HG03108 (cell line): ENCODE measurements around the gene STIM2.
"Not testable (repeated sequence)": the region's sequence is repeated elsewhere in the genome, so short reads cannot be mapped to it uniquely, and the experiment has no call there.

ENCODE experiments used
- ATAC-seq: cut with Tn5 transposase; IDR thresholded peaks from one replicate; pipeline ENCODE4 v1.9.1; 2021; ENCODE audit warnings: moderate library complexity; ENCODE audit not compliant: unreplicated experiment

The STIM2 gene

DNA sequence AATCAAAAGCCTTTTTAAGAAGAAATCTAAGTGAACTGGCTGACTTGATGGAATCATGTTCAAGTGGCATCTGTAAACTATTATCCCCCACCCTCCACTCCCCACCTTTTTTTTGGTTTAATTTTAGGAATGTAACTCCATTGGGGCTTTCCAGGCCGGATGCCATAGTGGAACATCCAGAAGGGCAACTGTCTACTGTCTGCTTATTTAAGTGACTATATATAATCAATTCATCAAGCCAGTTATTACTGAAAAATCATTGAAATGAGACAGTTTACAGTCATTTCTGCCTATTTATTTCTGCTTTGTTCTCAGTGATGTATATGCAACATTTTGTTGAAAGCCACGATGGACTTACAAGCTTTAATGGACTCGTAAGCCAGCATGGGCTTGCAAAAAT, 162.3 kb downstream of the STIM2 start:
- ATAC-seq = no peak

DNA sequence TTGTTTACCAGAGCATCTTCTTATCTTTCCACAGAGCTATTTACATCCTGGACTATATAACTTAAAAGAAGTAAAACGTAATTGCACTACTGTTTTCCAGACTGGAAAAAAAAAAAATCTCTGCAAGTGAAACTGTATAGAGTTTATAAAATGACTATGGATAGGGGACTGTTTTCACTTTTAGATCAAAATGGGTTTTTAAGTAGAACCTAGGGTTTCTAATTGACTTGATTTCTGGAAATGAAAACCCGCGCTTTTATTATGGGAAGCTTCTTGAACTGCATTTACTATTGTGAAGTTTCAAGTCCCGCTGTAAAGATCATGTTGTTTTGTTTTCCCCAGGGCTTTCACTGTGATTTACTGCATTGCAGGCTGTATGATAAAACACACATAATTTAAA, 162.7 kb downstream of the STIM2 start:
- ATAC-seq = no peak

DNA sequence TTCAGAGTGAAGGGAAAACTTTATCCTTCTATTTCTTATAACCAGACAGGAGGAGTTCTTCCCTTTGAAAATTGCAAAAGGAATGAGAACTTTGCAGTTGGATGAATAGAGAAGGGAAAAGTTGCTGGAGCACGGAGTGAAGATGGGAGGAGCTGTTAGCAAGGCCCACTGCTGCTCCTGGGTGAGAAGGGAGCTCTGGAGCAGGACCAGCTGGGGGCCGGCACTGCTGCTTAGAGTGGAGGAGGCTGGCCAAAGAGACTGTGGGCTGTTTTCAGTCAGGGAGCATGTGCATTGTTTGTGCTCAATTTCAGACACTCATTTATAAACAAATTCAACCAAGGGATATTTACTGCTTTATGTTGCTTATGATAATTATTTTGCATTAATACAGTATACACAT, 164.2 kb downstream of the STIM2 start:
- no peak for ATAC-seq

DNA sequence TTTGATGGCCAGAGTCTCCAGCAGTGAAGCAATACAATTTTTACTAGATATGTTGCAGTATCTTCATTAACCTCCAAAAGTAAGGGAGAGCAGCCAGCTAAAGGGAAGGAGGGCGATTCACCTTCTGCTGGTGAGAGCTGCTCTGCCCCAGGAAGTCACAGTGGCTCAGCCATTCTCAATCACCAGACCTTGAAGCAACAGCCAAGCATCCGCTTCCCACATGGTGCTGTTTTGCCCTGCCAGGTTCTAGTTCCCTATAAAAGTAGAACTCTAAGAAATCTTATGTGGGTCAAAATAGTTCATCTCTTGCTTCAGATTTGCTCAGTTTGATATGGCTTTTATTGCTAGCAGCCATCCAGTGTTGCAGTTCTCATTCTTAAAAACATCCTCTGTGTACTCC, 166.8 kb downstream of the STIM2 start:
- no peak for ATAC-seq

DNA sequence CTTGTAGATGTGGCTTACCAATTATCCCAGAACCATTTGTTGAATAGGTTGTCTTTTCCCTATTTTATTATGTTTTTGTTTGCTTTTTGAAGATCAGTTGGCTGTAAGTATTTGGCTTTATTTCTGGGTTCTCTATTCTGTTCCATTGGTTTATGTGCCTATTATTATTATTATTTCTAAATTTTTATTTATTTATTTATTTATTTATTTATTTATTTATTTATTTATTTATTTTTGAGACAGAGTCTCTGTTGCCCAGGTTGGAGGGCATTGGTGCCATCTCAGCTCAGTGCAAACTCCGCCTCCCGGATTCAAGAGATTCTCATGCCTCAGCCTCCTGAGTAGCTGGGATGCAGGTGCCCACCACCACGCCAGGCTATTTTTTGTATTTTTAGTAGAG, 174.5 kb downstream of the STIM2 start:
- ATAC-seq = not testable (repeated sequence)

DNA sequence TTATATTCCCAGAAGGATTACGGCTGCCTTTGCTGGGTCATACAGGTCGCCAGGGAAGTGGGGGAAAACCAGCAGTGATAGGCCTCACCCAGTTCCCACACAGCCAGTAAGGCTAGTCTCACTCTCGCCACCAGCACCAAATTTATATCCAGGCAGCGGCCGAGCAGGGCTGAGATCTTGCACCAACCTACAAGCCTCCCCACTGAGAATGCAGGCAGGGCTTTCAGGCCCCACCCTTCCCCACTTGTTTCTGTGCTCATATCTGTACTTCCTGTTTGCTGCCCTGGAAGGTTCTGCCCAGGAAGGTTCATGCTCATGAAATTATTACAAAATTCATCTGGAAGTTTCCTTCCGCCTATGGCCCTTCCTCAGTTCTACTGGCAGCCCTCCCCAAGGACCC, 179.7 kb downstream of the STIM2 start:
- ATAC-seq = no peak

DNA sequence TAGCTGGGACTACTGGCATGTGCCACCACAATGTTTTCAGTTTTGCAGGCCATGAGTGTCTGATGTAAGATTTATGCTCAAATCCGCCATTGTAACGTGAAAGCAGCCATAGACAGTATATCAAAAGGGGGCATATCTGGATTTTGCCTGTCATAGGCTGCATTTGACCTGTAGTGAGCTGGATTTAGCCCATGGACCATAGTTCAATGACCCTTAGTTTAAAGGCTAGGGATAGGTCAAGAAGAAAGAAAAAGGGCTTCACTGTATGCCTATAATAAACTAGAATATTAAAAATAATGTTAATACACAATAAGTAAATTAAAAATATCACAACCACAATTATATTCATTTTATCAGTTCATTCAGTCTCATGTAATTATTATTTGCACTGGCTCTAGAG, 181.8 kb downstream of the STIM2 start:
- ATAC-seq = no peak

DNA sequence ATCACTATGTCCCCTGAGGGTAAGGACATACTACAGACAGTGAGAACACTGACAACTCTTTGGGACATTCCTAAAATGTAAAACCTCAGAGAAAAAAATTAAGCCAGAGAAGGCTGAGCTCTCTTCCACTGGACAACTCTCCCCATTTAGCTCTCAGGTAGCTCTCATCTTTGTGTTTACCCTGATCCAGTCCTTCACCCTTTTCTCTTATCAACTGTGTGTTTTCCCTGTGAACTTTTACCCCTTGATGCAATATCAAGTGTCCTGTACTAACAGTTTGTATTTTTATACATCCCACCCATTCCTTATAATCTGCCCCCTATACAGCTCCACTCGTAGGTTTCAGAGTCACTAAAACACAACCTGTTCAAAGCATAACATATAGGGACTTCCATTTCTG, 182.6 kb downstream of the STIM2 start:
- no peak for ATAC-seq

DNA sequence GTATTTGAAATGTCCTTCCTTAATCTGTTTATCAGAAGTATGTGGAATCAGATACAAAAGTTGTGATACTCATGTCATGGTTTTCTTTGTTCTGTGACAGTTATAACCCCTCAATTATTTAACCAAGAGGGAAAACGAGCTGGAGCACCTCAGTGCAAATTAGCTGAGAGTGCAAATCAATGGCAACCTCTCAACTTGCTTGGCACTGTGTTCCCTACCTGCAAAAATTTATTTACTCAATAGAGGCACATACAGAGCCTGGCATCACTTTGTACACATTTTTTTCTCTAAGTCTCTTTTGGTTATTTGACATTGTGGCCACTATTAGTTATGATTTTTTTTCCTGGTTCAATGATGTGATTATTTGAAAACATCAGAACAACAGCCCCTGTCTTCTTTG, 186.2 kb downstream of the STIM2 start:
- no peak for ATAC-seq

DNA sequence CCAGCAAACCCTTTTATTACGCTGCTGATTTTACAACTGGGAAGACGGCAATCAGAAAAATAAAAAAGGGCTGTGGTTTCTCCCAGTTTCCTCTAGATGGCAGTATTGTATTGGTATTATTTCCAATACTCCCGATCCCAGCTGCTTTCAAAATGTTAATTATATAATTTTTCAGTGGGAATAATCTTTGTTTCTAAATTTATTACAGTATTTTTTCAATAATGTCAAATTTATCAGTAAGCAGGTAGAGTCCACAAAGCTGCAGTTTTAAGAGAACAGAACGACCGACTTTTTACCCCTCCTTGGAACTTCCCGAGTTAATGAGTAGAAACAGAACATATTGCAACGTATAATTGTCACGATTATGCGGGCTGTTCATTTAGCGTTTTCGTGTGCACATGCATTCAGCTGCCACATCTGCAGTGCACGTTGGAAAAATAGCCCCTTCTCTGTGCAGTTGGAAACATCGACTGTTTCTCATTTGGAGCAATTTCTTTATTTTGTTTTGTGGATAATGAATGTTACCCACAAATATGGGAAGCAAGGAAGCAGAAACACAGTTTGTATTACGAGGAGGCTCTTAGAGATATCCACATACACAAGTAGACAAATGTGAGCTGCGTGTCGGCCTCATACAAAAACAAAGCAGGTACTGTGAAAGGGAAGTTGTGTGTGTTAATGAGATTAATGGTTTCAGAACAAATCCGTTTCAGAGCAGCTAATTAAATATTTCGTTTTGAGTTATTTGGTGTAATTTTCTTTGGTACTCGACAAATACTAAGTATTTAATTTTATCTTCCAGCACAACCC, 188.0 kb downstream of the STIM2 start:
- no peak for ATAC-seq

DNA sequence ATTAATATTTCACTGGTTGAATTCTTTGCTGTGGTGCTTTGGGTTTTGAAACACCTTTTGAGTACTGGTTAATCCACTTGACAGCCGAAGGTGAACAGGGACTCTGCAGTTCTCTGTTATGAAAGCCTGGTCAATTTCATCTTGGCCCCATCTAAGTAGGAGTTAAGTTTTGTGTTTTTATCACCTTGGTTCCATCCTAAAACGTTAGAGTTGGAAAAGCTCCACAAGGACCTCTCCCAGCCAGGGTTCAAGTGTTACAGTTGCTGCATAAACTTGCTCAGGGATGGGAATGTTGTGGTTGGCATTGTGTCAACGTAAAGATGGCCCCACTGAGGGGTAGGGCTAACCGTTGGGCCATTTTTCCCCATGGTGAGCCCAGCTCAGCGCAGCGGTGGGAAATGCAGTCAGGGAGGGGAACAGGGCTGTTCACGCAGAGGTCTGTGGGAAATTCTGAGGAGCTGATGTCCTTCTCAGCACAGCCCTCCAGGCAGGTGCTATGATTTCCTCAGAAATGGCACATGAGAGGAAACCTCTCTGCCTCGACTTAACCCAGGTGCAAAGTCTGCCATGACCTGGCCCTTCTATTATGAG, 188.7 kb downstream of the STIM2 start:
- no peak for ATAC-seq

DNA sequence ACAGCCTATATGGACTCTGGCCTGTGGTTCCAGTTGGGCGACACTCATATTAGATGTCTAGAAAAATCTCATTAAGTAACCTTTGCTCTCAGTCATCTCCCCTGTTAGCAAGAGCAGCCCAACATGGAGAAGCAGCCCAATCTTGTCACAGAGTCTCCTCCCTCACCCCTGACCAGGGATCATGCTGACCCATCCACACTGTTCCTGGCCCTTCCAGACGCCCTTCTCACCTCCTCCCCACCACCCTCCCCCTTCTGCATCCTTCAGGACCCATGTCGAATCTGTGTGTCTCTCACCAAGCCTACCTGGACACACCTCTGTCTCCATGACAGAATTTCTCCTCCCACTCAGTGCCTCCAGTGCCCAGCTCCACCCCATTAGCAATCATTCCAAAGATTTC, 190.1 kb downstream of the STIM2 start:
- ATAC-seq = no peak

DNA sequence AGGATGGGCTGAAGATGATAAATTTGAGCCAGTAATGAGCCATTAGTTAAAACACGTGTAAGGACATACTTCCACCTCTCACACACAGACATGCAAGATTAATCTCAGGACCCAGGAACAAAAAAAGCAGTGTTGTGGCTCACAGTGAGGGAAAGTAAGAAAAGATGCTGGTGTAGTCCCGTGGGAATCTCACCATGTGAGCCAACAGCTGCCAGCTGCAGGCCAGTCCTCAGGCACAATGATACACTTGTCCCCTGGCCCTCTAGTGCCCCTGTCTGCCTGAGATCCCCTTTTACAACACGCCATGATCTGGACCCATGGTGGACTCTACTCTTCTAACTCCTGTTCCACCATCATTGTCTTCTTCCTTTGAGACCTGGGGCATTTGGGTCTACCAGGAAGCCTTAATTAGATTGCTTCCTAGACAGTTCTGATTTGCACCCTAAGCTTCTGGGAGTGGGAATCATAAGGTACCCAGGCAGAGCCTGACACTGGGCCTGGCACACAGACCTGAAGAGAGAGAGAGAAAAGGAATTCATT, 194.7 kb downstream of the STIM2 start:
- ATAC-seq = no peak

DNA sequence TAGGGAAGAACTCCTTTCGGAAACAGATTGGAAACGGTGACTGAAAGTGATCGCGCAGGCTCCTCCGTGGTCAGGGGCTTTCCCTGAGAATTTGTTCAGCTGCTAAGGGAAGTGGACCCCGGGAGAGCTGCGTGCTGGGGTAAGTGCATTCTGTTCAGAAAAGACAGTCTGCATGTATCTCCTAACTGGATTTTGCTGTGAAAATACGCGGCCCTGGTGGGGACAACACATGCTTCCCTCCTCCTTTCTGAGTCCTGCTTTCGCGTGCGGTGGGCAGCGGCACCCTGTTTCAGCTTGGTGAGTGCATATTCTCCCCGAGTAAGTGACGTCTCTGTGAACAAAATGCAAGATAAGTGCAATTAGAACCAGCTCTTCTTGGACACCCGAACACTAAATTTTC, 195.6 kb downstream of the STIM2 start:
- ATAC-seq = no peak

DNA sequence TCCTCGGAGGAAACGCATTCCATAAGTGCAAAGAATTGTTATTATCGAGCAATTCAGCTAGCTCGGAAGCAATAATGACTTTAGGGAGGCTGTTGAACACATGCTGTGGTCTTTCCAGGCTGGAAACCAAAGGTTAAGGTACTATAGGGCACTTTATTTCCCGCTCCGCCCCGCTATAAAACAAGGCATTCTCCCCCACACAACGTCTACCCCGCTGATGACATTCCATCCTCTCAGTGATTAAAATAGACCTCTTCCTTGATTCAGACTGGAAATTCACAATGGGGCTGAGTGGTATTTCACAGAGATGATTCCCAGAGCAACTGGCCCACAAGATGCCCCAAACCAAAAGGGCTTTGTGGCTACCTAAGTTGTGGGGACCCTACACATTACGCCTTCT, 196.4 kb downstream of the STIM2 start:
- ATAC-seq = no peak

DNA sequence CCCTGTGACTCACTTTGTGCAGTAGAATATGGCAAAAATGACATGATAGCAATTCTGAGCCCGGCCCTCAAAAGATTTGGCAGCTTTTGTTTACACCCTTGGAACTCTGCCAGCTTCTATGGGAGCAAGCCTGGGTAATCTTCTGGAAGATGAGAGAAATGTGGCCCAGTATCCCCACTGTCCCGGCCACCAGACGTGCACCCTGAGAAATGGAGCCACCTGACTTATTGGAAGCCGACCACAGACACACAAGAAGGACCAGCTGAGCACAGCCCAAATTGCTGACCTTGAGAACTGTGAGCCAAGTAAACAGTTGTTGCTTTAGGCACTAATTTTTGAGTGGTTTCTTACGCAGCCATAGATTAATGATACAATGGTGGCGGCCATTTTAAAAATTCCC, 197.0 kb downstream of the STIM2 start:
- ATAC-seq = no peak

DNA sequence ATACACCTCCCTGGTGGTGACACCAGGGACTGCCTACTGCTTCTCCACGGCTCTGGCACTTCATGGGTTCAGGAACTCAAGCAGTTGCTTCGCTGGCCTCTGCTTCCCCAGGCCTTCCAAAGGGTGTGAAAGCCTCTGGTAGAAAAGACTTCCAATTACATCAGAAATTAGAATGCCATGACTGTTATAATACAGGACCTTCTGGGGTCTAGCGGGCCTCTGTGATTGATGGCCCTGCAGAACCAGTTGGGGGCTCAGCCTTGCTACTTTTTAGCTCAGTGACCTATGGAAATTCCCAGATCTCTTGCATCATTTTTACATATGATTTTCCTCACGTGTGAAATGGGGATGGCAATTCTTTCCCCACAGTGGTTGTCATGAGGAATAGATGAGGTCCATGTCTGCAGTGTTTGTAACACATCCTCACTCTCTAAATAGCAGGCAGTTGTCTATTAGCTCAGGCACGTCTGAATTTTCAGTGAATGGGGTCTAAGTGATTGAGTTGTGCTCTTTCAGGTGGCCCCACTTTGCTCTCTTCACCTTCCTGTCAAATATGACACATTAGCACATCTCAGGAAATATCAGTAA, 198.3 kb downstream of the STIM2 start:
- ATAC-seq = no peak

DNA sequence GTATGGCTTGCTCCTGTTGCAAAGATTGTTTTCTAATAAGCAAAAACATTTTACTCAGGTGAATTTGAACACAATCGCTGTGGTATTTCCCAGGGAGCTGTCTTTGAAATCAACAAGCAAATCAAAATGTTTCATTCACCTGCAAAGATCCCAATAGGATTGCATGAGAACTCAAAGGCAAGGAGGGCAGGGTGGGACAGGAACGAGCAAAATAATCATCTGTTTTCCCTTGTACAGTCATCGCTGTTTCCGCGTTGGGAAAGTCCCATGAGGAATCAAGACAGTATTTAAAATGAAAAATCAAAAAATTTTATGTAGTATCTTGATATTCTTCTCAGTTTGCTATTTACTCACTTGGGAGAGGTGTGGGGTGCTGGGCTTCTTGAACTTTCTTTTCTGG, 198.8 kb downstream of the STIM2 start:
- no peak for ATAC-seq

DNA sequence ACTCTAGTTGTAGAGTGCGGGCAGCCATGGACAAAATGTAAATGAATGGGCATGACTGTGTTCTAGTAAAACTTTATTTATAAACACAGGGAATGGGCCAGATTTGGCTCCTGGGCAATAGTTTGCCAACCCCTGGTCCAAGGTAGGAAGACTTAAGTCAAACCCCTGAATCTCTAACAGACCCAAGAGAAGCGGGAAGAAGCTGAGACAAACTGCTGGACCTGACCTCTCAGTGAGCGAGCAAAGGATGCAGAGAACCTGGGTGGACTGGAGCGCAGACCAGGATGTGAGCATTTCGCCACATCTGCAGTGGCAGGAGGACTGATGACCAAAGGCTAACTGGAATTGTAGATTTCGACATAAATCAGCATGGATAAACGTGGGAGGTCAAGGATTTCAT, 201.6 kb downstream of the STIM2 start:
- ATAC-seq = no peak

DNA sequence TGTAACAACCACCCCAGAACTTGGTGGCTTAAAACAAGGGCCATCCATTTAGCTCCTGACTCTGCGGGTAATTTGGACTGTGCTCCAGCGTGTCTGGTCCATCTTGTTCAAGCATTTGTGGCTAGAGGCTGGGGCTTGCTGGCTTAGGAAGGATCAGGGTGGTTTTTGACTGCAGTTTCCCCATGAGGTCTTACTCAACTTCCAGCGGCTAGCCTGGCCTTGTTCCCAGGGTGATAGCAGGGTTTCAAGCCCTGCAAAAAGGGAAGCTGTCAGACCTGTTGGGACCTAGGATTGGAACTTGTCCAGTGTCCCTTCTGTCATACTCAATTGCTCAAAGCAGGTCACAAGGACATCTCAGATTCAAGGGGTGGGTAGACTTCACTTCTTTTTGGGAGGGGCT, 205.9 kb downstream of the STIM2 start:
- no peak for ATAC-seq

DNA sequence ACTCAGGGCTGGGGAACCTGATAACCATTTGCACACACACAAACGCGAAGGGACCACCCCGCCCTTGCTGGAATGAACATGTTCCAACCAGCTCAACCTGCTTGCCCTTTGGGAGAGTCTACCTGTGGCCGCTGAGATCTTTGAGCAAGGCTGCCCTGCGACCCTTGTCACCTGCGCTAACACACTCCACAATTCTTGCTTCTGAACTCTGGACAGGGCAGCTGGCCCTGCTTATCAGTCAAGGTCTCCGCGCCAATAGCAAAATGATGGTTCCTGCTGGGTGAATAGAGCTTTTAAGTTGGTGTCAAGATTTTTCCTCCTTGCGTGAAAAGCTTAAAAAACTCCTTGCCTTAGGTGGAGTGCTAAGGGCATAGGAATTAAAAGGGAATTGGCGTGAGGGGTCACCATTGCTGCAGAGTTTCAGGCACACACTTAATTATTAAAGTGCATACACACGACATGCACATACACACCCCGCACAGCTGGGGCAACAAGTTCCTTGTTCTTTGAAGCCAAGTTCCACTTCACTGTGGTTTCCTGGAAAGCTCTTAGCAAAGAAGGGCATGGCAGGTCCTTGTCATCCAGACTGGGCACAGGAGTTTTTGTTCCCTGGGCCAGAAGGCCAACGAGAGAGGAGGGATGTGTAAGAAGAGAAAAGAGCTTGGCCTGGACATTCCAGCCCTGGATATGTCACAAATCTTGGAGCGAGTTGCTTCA, 207.7 kb downstream of the STIM2 start:
- no peak for ATAC-seq
